ENCODE measurements around the gene SIRT4.

- TF ChIP-seq CTCF (IDR thresholded peaks at IDR 0.05) (no peak), ZFX (IDR thresholded peaks at IDR 0.05; ENCODE audit: borderline replicate concordance) (no peak)
These were observed 39.9 kb upstream of the SIRT4 start for GRCh38 chr12:120261951-120262851.

All from 22Rv1 (cell line).